HepG2 (cell line): Measurements from ENCODE around the gene PTPRH. TPM values are rescaled to one million over a fixed set of nuclear protein-coding genes. Genes with fewer than 3 reads are reported as not detected.

Experiments
- GMEB1 ChIP-seq: sonication (generic); formaldehyde crosslinking; IDR thresholded peaks from 2 replicates; pipeline ENCODE4 v1.5.1; 2020; ENCODE audit warnings: missing genetic modification reagents, mild to moderate bottlenecking, borderline replicate concordance
- HNRNPK ChIP-seq: fragments of 200-400 bp; formaldehyde crosslinking; IDR thresholded peaks from 2 replicates; pipeline ENCODE4 v1.6.1; 2018; ENCODE audit warnings: low read length, low read depth, moderate library complexity, mild to moderate bottlenecking; ENCODE audit not compliant: poor library complexity, severe bottlenecking
- HOXA5 ChIP-seq: sonication (generic); formaldehyde crosslinking; IDR thresholded peaks from 2 replicates; pipeline ENCODE4 v1.4.0; 2020; ENCODE audit warnings: missing genetic modification reagents
- MAFG ChIP-seq: sonication (generic); formaldehyde crosslinking; IDR thresholded peaks from 2 replicates; pipeline ENCODE4 v1.5.1; 2020; ENCODE audit warnings: mild to moderate bottlenecking, missing genetic modification reagents
- NR2C2 ChIP-seq: sonication (generic); formaldehyde crosslinking; IDR thresholded peaks from 2 replicates; pipeline ENCODE4 v1.4.0; 2020; ENCODE audit warnings: missing genetic modification reagents, mild to moderate bottlenecking, moderate library complexity, borderline replicate concordance
- ZFP36 ChIP-seq: fragments of 150-350 bp; IDR thresholded peaks from 2 replicates; pipeline ENCODE4 v1.6.1; 2018; ENCODE audit warnings: borderline replicate concordance, low read length, low read depth; ENCODE audit not compliant: partially characterized antibody
- ZFX ChIP-seq: sonication (generic); formaldehyde crosslinking; IDR thresholded peaks from 2 replicates; pipeline ENCODE4 v1.4.0; 2020; ENCODE audit warnings: mild to moderate bottlenecking, low read depth, missing genetic modification reagents, moderate library complexity
- ZNF260 ChIP-seq: sonication (generic); formaldehyde crosslinking; IDR thresholded peaks from 2 replicates; pipeline ENCODE4 v1.4.0; 2020; ENCODE audit warnings: missing genetic modification reagents, low read depth, mild to moderate bottlenecking, borderline replicate concordance
- ZNF33B ChIP-seq: sonication (generic); formaldehyde crosslinking; IDR thresholded peaks from 2 replicates; pipeline ENCODE4 v1.5.1; 2020; ENCODE audit warnings: mild to moderate bottlenecking, missing genetic modification reagents
- ZNF549 ChIP-seq: sonication (generic); formaldehyde crosslinking; IDR thresholded peaks from 2 replicates; pipeline ENCODE4 v1.5.0; 2020; ENCODE audit warnings: missing genetic modification reagents
- ZNF567 ChIP-seq: sonication (generic); formaldehyde crosslinking; IDR thresholded peaks from 2 replicates; pipeline ENCODE4 v1.8.1; 2023; ENCODE audit warnings: mild to moderate bottlenecking, missing genetic modification reagents, borderline replicate concordance
- ZNF841 ChIP-seq: sonication (generic); formaldehyde crosslinking; IDR thresholded peaks from 2 replicates; pipeline ENCODE4 v1.8.1; 2023; ENCODE audit warnings: missing genetic modification reagents, borderline replicate concordance
- ZSCAN22 ChIP-seq: sonication (generic); formaldehyde crosslinking; IDR thresholded peaks from 2 replicates; pipeline ENCODE4 v1.4.0; 2020; ENCODE audit warnings: mild to moderate bottlenecking, missing genetic modification reagents
- polyA plus RNA-seq, 8 experiments: library from polyadenylated mRNA; depleted of rRNA in 3 of 8; stranded (reverse) in 7 of 8; unstranded in 1 of 8; fragments of >200 nt; fragmentation: Illumina TruSeq in 4 of 8; extraction: Trizol in 4 of 8; gene quantifications; 2 replicates each; pipeline versions ENCODE4 v1.2.1 to v1.2.3, GENCODE V29; 2011 to 2016; ENCODE audit warnings: low read depth in 4 of 8, missing spikeins in 1 of 8, mixed read lengths in 1 of 8; ENCODE audit not compliant: insufficient read depth in 1 of 8
- total RNA-seq, 5 experiments: library from RNA; depleted of rRNA; stranded (reverse); fragments of >200 nt; fragmentation: Illumina TruSeq; extraction: Trizol; gene quantifications; 2 replicates each; pipeline ENCODE4 v1.2.3, GENCODE V29; 2016; ENCODE audit warnings: low read depth in 1 of 5
- TF ChIP-seq, protein P1 (sequence below): IDR thresholded peaks from 2 replicates; pipeline ENCODE4 v1.6.1; 2012; ENCODE audit warnings: low read depth, low read length, improper control_type of control experiment
- TF ChIP-seq, protein P2 (sequence below): sonication (generic); formaldehyde crosslinking; IDR thresholded peaks from 2 replicates; pipeline ENCODE4 v1.4.0; 2020; ENCODE audit warnings: missing genetic modification reagents, borderline replicate concordance
- TF ChIP-seq, protein P3 (sequence below): sonication (generic); formaldehyde crosslinking; IDR thresholded peaks from 2 replicates; pipeline ENCODE4 v1.4.0; 2020; ENCODE audit warnings: mild to moderate bottlenecking, missing genetic modification reagents
- TF ChIP-seq, protein P4 (sequence below): sonication (generic); formaldehyde crosslinking; IDR thresholded peaks from 2 replicates; pipeline ENCODE4 v1.9.0; 2021; ENCODE audit warnings: missing genetic modification reagents, borderline replicate concordance

The PTPRH gene
- total and polyA plus RNA-seq, 2 of the 13 experiments (the other 11 are each of a cell fraction or from before 2014, with no cell fraction given) = 14.7 to 125 TPM

DNA sequence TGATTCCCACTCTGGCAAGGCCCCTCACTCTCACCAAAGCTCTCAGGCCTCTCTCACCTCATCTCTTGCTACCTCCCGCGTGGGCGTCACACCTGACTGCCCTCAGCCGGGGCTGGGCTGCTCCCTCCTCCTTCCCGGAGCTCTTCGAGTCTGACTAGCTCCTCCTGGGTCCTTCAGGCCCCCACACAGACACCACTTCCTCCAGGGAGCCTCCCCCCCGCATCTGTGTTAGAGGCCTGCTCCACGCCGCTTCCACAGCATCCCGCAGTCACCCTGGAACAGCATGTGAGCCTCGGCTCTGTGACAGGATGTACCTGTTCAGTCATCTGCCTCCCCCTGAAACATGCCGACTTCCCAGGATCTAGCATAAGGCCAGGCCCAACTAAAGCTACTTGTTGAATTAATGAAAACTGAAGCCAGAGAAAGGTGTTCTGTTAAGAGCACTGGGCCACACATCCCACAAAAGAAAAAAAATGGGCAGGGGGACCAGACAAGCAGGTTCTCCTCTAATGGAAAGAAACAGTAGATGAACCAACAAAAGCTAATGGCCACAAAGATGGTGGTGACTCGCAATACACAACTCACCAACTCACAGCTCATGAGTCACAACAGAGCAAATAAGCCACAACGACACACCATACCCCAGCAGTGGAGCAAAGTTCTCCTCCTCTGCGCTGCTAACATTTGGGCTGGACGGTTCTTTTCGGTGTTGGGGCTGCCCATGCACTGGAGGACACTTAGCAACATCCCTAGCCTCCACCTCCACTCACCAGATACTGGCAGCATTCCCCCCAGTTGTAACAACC, 46.5 kb upstream of the PTPRH start (continued):
- TF ChIP-seq, protein P1, sequence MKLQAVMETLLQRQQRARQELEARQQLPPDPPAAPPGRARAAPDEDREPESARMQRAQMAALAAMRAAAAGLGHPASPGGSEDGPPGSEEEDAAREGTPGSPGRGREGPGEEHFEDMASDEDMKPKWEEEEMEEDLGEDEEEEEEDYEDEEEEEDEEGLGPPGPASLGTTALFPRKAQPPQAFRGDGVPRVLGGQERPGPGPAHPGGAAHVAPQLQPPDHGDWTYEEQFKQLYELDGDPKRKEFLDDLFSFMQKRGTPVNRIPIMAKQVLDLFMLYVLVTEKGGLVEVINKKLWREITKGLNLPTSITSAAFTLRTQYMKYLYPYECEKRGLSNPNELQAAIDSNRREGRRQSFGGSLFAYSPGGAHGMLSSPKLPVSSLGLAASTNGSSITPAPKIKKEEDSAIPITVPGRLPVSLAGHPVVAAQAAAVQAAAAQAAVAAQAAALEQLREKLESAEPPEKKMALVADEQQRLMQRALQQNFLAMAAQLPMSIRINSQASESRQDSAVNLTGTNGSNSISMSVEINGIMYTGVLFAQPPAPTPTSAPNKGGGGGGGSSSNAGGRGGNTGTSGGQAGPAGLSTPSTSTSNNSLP = no peak
- TF ChIP-seq ZNF33B (CRISPR knock-in tag) (no peak), MAFG (no peak), ZFP36 (no peak), GMEB1 (CRISPR knock-in tag) (no peak), ZNF549 (CRISPR knock-in tag) (no peak), HOXA5 (CRISPR knock-in tag) (no peak), ZNF841 (CRISPR knock-in tag) (no peak), ZNF260 (no peak), ZSCAN22 (CRISPR knock-in tag) (no peak), NR2C2 (CRISPR knock-in tag) (0 out of 2 replicates have a peak, but pooled peaks have one; percentile 21), HNRNPK (no peak), ZFX (CRISPR knock-in tag) (peak; percentile 42; the same call in 1 of the 2 replicates), ZNF567 (CRISPR knock-in tag) (no peak)
- TF ChIP-seq, protein P2, sequence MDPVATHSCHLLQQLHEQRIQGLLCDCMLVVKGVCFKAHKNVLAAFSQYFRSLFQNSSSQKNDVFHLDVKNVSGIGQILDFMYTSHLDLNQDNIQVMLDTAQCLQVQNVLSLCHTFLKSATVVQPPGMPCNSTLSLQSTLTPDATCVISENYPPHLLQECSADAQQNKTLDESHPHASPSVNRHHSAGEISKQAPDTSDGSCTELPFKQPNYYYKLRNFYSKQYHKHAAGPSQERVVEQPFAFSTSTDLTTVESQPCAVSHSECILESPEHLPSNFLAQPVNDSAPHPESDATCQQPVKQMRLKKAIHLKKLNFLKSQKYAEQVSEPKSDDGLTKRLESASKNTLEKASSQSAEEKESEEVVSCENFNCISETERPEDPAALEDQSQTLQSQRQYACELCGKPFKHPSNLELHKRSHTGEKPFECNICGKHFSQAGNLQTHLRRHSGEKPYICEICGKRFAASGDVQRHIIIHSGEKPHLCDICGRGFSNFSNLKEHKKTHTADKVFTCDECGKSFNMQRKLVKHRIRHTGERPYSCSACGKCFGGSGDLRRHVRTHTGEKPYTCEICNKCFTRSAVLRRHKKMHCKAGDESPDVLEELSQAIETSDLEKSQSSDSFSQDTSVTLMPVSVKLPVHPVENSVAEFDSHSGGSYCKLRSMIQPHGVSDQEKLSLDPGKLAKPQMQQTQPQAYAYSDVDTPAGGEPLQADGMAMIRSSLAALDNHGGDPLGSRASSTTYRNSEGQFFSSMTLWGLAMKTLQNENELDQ (CRISPR knock-in tag) = no peak
- TF ChIP-seq, protein P3, sequence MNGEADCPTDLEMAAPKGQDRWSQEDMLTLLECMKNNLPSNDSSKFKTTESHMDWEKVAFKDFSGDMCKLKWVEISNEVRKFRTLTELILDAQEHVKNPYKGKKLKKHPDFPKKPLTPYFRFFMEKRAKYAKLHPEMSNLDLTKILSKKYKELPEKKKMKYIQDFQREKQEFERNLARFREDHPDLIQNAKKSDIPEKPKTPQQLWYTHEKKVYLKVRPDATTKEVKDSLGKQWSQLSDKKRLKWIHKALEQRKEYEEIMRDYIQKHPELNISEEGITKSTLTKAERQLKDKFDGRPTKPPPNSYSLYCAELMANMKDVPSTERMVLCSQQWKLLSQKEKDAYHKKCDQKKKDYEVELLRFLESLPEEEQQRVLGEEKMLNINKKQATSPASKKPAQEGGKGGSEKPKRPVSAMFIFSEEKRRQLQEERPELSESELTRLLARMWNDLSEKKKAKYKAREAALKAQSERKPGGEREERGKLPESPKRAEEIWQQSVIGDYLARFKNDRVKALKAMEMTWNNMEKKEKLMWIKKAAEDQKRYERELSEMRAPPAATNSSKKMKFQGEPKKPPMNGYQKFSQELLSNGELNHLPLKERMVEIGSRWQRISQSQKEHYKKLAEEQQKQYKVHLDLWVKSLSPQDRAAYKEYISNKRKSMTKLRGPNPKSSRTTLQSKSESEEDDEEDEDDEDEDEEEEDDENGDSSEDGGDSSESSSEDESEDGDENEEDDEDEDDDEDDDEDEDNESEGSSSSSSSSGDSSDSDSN (CRISPR knock-in tag) = no peak
- TF ChIP-seq, protein P4, sequence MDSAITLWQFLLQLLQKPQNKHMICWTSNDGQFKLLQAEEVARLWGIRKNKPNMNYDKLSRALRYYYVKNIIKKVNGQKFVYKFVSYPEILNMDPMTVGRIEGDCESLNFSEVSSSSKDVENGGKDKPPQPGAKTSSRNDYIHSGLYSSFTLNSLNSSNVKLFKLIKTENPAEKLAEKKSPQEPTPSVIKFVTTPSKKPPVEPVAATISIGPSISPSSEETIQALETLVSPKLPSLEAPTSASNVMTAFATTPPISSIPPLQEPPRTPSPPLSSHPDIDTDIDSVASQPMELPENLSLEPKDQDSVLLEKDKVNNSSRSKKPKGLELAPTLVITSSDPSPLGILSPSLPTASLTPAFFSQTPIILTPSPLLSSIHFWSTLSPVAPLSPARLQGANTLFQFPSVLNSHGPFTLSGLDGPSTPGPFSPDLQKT (CRISPR knock-in tag) = no peak
